Hepatocyte (in vitro differentiated cells): Measurements from ENCODE around the gene LRCOL1.

Experiments
- EZH2 ChIP-seq: fragments of 200-600 bp; sonication (generic); IDR thresholded peaks from 2 replicates; pipeline ENCODE4 v1.6.1; 2016; ENCODE audit warnings: antibody characterized with exemption, mild to moderate bottlenecking, borderline replicate concordance
- TF ChIP-seq, protein P1 (sequence below): fragments of 200-600 bp; sonication (generic); IDR thresholded peaks from 2 replicates; pipeline ENCODE4 v1.5.1; 2016; ENCODE audit warnings: antibody characterized with exemption, mild to moderate bottlenecking; ENCODE audit not compliant: poor library complexity

DNA sequence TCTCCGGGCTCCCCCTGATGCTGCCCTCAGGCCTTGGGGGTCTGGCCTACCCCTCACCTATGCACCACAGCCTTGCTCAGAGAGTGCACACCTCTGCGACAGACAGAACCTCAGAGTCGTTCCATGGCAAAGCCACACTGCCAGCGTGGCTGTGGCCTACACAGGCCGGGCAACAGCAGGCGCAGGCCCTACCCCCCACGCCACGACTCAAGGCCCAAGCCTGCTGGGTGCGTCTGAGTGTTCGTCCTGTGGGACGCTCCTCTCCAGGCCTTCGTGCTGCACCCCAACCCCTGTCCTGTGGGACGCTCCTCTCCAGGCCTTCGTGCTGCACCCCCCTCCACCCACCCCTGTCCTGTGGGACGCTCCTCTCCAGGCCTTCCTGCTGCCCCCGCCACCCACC is 54.2 kb downstream of the LRCOL1 start:
- TF ChIP-seq, protein P1, sequence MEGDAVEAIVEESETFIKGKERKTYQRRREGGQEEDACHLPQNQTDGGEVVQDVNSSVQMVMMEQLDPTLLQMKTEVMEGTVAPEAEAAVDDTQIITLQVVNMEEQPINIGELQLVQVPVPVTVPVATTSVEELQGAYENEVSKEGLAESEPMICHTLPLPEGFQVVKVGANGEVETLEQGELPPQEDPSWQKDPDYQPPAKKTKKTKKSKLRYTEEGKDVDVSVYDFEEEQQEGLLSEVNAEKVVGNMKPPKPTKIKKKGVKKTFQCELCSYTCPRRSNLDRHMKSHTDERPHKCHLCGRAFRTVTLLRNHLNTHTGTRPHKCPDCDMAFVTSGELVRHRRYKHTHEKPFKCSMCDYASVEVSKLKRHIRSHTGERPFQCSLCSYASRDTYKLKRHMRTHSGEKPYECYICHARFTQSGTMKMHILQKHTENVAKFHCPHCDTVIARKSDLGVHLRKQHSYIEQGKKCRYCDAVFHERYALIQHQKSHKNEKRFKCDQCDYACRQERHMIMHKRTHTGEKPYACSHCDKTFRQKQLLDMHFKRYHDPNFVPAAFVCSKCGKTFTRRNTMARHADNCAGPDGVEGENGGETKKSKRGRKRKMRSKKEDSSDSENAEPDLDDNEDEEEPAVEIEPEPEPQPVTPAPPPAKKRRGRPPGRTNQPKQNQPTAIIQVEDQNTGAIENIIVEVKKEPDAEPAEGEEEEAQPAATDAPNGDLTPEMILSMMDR: no peak
- TF ChIP-seq EZH2: no peak
